ENCODE measurements around the gene ANK2. TPM values are rescaled to one million over a fixed set of nuclear protein-coding genes. Genes with fewer than 3 reads are reported as not detected.

The ANK2 gene
- total and polyA plus RNA-seq, 2 of the 13 experiments (the other 11 are each of a cell fraction or from before 2014, with no cell fraction given) = 2.7 to 15.1 TPM

DNA sequence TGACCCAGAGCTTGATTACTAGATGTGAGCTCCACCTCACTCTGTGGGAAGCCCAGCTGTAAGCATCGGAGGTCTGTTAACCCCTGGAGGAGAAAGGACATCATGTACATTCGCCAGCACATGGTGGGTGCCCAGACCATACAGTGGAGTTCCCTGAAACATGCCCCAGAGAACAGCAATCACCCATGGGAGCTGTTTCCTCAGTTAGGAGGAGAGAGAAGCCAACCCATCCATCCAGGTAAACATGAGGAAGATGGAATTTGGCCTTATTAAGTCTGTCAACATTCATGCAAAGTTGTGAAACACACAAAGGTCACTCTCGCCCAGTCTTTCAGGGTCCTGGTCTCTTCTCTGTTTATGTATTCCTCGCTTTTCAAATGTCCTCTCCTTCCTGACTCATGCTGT lies 354.7 kb downstream of the ANK2 start (continued):
- TF ChIP-seq, protein P1, sequence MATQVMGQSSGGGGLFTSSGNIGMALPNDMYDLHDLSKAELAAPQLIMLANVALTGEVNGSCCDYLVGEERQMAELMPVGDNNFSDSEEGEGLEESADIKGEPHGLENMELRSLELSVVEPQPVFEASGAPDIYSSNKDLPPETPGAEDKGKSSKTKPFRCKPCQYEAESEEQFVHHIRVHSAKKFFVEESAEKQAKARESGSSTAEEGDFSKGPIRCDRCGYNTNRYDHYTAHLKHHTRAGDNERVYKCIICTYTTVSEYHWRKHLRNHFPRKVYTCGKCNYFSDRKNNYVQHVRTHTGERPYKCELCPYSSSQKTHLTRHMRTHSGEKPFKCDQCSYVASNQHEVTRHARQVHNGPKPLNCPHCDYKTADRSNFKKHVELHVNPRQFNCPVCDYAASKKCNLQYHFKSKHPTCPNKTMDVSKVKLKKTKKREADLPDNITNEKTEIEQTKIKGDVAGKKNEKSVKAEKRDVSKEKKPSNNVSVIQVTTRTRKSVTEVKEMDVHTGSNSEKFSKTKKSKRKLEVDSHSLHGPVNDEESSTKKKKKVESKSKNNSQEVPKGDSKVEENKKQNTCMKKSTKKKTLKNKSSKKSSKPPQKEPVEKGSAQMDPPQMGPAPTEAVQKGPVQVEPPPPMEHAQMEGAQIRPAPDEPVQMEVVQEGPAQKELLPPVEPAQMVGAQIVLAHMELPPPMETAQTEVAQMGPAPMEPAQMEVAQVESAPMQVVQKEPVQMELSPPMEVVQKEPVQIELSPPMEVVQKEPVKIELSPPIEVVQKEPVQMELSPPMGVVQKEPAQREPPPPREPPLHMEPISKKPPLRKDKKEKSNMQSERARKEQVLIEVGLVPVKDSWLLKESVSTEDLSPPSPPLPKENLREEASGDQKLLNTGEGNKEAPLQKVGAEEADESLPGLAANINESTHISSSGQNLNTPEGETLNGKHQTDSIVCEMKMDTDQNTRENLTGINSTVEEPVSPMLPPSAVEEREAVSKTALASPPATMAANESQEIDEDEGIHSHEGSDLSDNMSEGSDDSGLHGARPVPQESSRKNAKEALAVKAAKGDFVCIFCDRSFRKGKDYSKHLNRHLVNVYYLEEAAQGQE (IDR thresholded peaks at IDR 0.05; ENCODE audit: borderline replicate concordance in 1 of 2, low read depth in 1 of 2, low read length in 2 of 2) = peak in 1 of 2 experiments; percentile 64; a peak in 1 of 4 replicates
- TF ChIP-seq ZNF781 (CRISPR knock-in tag; IDR thresholded peaks at IDR 0.05; ENCODE audit: borderline replicate concordance, not compliant biosample characterization) (peak; percentile 56), ZNF616 (CRISPR knock-in tag; IDR thresholded peaks at IDR 0.05; ENCODE audit: low read depth) (no peak), SP4 (CRISPR knock-in tag; IDR thresholded peaks at IDR 0.05) (peak; percentile 28; the same call in 1 of the 2 replicates), ZSCAN9 (CRISPR knock-in tag; IDR thresholded peaks at IDR 0.05; ENCODE audit: borderline replicate concordance) (peak; percentile 58; the same call in 1 of the 2 replicates), ZNF205 (CRISPR knock-in tag; IDR thresholded peaks at IDR 0.05) (peak; percentile 39; the same call in 1 of the 2 replicates), ZMYM2 (CRISPR knock-in tag; IDR thresholded peaks at IDR 0.05) (0 out of 2 replicates have a peak, but pooled peaks have one; percentile 28), KLF16 (CRISPR knock-in tag; IDR thresholded peaks at IDR 0.05) (0 out of 4 replicates have a peak, but pooled peaks of 1 of the 2 experiments have one; percentile 29), RARA (CRISPR knock-in tag; IDR thresholded peaks at IDR 0.05) (peak; percentile 80), NCOA5 (CRISPR knock-in tag; IDR thresholded peaks at IDR 0.05) (no peak), FOXA1 (IDR thresholded peaks at IDR 0.05) (peak; percentile 84), FOXA1 (CRISPR knock-in tag; IDR thresholded peaks at IDR 0.05) (peak; percentile 97), TCF7L2 (IDR thresholded peaks at IDR 0.05; ENCODE audit: low read depth, low read length) (no peak), EZH2 (conservative IDR thresholded peaks at IDR 0.05; ENCODE audit: low read depth, low read length) (no peak), ZNF552 (CRISPR knock-in tag; IDR thresholded peaks at IDR 0.05; ENCODE audit: borderline replicate concordance) (no peak), RELA (CRISPR knock-in tag; IDR thresholded peaks at IDR 0.05) (no peak), ZNF564 (CRISPR knock-in tag; IDR thresholded peaks at IDR 0.05) (0 out of 2 replicates have a peak, but pooled peaks have one; percentile 41), THAP11 (CRISPR knock-in tag; IDR thresholded peaks at IDR 0.05) (peak; percentile 59), STAG1 (CRISPR knock-in tag; IDR thresholded peaks at IDR 0.05) (peak; percentile 27), ZNF737 (CRISPR knock-in tag; IDR thresholded peaks at IDR 0.05; ENCODE audit: borderline replicate concordance) (no peak), TFDP1 (CRISPR knock-in tag; IDR thresholded peaks at IDR 0.05; ENCODE audit: borderline replicate concordance) (no peak)
- TF ChIP-seq, protein P2, sequence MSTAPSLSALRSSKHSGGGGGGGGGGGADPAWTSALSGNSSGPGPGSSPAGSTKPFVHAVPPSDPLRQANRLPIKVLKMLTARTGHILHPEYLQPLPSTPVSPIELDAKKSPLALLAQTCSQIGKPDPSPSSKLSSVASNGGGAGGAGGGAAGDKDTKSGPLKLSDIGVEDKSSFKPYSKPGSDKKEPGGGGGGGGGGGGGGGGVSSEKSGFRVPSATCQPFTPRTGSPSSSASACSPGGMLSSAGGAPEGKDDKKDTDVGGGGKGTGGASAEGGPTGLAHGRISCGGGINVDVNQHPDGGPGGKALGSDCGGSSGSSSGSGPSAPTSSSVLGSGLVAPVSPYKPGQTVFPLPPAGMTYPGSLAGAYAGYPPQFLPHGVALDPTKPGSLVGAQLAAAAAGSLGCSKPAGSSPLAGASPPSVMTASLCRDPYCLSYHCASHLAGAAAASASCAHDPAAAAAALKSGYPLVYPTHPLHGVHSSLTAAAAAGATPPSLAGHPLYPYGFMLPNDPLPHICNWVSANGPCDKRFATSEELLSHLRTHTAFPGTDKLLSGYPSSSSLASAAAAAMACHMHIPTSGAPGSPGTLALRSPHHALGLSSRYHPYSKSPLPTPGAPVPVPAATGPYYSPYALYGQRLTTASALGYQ (CRISPR knock-in tag; IDR thresholded peaks at IDR 0.05) = peak; percentile 64; the same call in 1 of the 2 replicates
- TF ChIP-seq, protein P3, sequence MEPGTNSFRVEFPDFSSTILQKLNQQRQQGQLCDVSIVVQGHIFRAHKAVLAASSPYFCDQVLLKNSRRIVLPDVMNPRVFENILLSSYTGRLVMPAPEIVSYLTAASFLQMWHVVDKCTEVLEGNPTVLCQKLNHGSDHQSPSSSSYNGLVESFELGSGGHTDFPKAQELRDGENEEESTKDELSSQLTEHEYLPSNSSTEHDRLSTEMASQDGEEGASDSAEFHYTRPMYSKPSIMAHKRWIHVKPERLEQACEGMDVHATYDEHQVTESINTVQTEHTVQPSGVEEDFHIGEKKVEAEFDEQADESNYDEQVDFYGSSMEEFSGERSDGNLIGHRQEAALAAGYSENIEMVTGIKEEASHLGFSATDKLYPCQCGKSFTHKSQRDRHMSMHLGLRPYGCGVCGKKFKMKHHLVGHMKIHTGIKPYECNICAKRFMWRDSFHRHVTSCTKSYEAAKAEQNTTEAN (CRISPR knock-in tag; conservative IDR thresholded peaks at IDR 0.05) = 0 out of 2 replicates have a peak, but pooled peaks have one; percentile 31
